Measurements from ENCODE around the gene PRAC1. TPM values are rescaled to one million over a fixed set of nuclear protein-coding genes. Genes with fewer than 3 reads are reported as not detected.

The PRAC1 gene
- total RNA-seq, 1 donor from 2014 or later = not detected

DNA sequence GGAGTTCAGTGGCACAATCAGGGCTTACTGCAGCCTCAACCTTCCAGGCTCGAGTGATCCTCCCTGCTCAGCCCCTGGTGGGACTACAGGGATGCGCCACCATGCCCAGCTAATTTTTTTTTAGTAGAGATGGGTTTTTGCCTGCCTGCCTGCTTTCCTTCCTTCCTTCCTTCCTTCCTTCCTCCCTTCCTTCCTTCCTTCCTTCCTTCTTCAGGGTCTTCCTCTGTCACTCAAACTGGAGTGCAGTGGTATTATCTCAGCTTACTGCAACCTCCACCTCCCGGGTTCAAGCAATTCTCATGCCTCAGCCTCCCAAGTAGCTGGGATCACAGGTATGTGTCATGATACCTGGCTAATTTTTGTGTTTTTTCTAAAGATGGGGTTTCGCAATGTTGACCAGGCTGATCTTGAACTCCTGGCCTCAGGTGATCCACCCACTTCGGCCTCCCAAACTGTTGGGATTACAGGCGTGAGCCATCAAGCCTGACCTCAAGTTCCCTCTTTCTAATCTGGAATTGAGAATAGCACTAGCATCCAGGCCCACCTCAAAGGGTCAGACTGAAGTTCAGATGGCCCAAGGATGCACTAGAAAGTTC, 45.3 kb downstream of the PRAC1 start:
- peaks cover 9% of the 10 kb centered on the region for H3K27me3 ChIP-seq (ENCODE audit: control insufficient read depth, insufficient read depth, low read length)
- FAIRE-seq = no peak

DNA sequence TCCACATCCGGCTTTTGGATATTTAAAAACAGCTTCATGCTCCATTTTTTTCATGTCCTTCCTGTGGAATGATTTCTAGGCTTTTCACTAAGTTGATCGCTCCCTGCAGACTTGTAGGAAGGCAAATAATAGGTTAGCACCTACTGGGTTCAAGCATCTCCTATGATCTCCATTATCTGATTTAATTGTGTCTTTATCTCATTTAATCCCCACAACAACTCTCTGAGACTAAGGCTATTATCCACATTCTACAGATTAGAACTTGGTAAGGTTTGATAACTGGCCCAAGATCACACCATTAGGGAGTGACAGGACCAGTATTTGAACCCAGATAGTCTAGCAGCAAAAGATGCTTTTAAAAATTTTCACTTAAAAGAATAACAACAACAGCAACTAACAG, 50.0 kb downstream of the PRAC1 start:
- no peak overlapping the region for H3K4me3 ChIP-seq (ENCODE audit: low read depth, low read length)
- H3K27me3 ChIP-seq (ENCODE audit: control insufficient read depth, insufficient read depth, low read length) = no peaks in the 10 kb centered on the region
- FAIRE-seq (no peak), DNase-seq (ENCODE audit: low read depth) (no peak)
- TF ChIP-seq, protein P1, sequence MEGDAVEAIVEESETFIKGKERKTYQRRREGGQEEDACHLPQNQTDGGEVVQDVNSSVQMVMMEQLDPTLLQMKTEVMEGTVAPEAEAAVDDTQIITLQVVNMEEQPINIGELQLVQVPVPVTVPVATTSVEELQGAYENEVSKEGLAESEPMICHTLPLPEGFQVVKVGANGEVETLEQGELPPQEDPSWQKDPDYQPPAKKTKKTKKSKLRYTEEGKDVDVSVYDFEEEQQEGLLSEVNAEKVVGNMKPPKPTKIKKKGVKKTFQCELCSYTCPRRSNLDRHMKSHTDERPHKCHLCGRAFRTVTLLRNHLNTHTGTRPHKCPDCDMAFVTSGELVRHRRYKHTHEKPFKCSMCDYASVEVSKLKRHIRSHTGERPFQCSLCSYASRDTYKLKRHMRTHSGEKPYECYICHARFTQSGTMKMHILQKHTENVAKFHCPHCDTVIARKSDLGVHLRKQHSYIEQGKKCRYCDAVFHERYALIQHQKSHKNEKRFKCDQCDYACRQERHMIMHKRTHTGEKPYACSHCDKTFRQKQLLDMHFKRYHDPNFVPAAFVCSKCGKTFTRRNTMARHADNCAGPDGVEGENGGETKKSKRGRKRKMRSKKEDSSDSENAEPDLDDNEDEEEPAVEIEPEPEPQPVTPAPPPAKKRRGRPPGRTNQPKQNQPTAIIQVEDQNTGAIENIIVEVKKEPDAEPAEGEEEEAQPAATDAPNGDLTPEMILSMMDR (IDR thresholded peaks at IDR 0.05; ENCODE audit: insufficient read depth, low read length, severe bottlenecking) = no peak
- H3K36me3 ChIP-seq (ENCODE audit: control insufficient read depth, insufficient read depth, low read length) = no peaks in the 10 kb centered on the region

More for the DNA sequence above, 45.3 kb downstream of the PRAC1 start:
- DNase-seq (ENCODE audit: low read depth) = no peak
- Histone ChIP-seq H3K36me3 (ENCODE audit: control insufficient read depth, insufficient read depth, low read length) (no peaks in the 10 kb centered on the region), H3K4me3 (ENCODE audit: low read depth, low read length) (no peak overlapping the region)
- TF ChIP-seq, protein P1 (IDR thresholded peaks at IDR 0.05; ENCODE audit: insufficient read depth, low read length, severe bottlenecking) = no peak

Other genes starting within 250 kb of the PRAC1 start
- gene HOXB1, start 191.5 kb downstream of the PRAC1 start, total RNA-seq = under 0.01 TPM in 1 of 2 replicates, not detected in the other
- not detected in 2 replicates for gene HOXB2, start 177.4 kb downstream of the PRAC1 start, total RNA-seq
- not detected in 2 replicates for gene HOXB4, start 144.2 kb downstream of the PRAC1 start, total RNA-seq
- gene HOXB3, start 132.3 kb downstream of the PRAC1 start, total RNA-seq = not detected in 2 replicates
- not detected in 2 replicates for gene HOXB5, start 128.7 kb downstream of the PRAC1 start, total RNA-seq
- not detected in 2 replicates for gene HOXB6, start 117.5 kb downstream of the PRAC1 start, total RNA-seq
- not detected in 2 replicates for gene HOXB7, start 111.5 kb downstream of the PRAC1 start, total RNA-seq
- gene HOXB8, start 107.2 kb downstream of the PRAC1 start, total RNA-seq = not detected in 2 replicates
- not detected in 2 replicates for gene HOXB9, start 96.2 kb downstream of the PRAC1 start, total RNA-seq
- not detected in 2 replicates for gene PRAC2, start 667 bp upstream of the PRAC1 start, total RNA-seq
- not detected in 2 replicates for gene HOXB13, start 6.2 kb upstream of the PRAC1 start, total RNA-seq
- not detected in 2 replicates for gene TTLL6, start 94.7 kb upstream of the PRAC1 start, total RNA-seq
- 30.3 and 60.3 TPM in 2 replicates for gene CALCOCO2, start 108.5 kb upstream of the PRAC1 start, total RNA-seq
- 21.4 and 23.4 TPM in 2 replicates for gene ATP5MC1, start 170.3 kb upstream of the PRAC1 start, total RNA-seq
- 37.9 and 71.8 TPM in 2 replicates for gene UBE2Z, start 185.9 kb upstream of the PRAC1 start, total RNA-seq
- 77.7 and 98.3 TPM in 2 replicates for gene SNF8, start 222.3 kb upstream of the PRAC1 start, total RNA-seq
- gene GIP, start 246.1 kb upstream of the PRAC1 start, total RNA-seq = not detected in 2 replicates

All from bronchial epithelial cell (primary cell).